Activated CD4-positive, CD25-positive, alpha-beta regulatory T cell treated with anti-CD3 and anti-CD28 coated beads, Interleukin-2, amount 50 U/mL, for 16 hours (primary cell): ENCODE data around the gene CACNA1I.
A peak's percentile ranks its signal among the peaks of the same experiment; 100 is the strongest.

ENCODE experiments used
- DNase-seq: peaks from one replicate; pipeline ENCODE4 v3.0.0-alpha.2; 2020; ENCODE audit warnings: low read depth, low spot score

The CACNA1I gene

GRCh38 chr22:39648630-39648950 is 78.0 kb downstream of the CACNA1I start:
- no peak for DNase-seq

GRCh38 chr22:39649500-39650089 is 79.0 kb downstream of the CACNA1I start:
- DNase-seq = no peak

GRCh38 chr22:39651053-39651996 is 80.8 kb downstream of the CACNA1I start:
- DNase-seq = no peak

- no peak for DNase-seq
Observed at GRCh38 chr22:39652990-39653786, 82.6 kb downstream of the CACNA1I start.

- DNase-seq = no peak
Observed at GRCh38 chr22:39653787-39654077, 83.2 kb downstream of the CACNA1I start.

GRCh38 chr22:39654131-39654926 is 83.8 kb downstream of the CACNA1I start:
- no peak for DNase-seq

GRCh38 chr22:39655004-39655579 is 84.5 kb downstream of the CACNA1I start:
- DNase-seq = no peak

GRCh38 chr22:39655831-39656230 is 85.3 kb downstream of the CACNA1I start:
- DNase-seq = no peak

GRCh38 chr22:39656495-39657490 is 86.2 kb downstream of the CACNA1I start:
- no peak for DNase-seq

- no peak for DNase-seq
Observed at GRCh38 chr22:39658367-39658766, 87.8 kb downstream of the CACNA1I start.

- no peak for DNase-seq
Observed at GRCh38 chr22:39658806-39659463, 88.4 kb downstream of the CACNA1I start.

GRCh38 chr22:39661501-39661841 is 90.9 kb downstream of the CACNA1I start:
- DNase-seq = no peak

- peak; percentile 65 for DNase-seq
Observed at GRCh38 chr22:39661842-39662685, 91.5 kb downstream of the CACNA1I start.

- no peak for DNase-seq
Observed at GRCh38 chr22:39662686-39663052, 92.1 kb downstream of the CACNA1I start.

- no peak for DNase-seq
Observed at GRCh38 chr22:39663751-39664150, 93.2 kb downstream of the CACNA1I start.

- DNase-seq = no peak
Observed at GRCh38 chr22:39664485-39665200, 94.1 kb downstream of the CACNA1I start.

GRCh38 chr22:39665229-39665628 is 94.7 kb downstream of the CACNA1I start:
- no peak for DNase-seq
